ENCODE results near the gene RELA. TPM values are rescaled to one million over a fixed set of nuclear protein-coding genes. Genes with fewer than 3 reads are reported as not detected.
"Not testable (repeated sequence)": the region's sequence is repeated elsewhere in the genome, so short reads cannot be mapped to it uniquely, and the experiment has no call there.

Gene RELA
- 29.7 and 38.0 TPM in 2 replicates for total RNA-seq (2014; rRNA removed; shearing (Covaris generic))

DNA sequence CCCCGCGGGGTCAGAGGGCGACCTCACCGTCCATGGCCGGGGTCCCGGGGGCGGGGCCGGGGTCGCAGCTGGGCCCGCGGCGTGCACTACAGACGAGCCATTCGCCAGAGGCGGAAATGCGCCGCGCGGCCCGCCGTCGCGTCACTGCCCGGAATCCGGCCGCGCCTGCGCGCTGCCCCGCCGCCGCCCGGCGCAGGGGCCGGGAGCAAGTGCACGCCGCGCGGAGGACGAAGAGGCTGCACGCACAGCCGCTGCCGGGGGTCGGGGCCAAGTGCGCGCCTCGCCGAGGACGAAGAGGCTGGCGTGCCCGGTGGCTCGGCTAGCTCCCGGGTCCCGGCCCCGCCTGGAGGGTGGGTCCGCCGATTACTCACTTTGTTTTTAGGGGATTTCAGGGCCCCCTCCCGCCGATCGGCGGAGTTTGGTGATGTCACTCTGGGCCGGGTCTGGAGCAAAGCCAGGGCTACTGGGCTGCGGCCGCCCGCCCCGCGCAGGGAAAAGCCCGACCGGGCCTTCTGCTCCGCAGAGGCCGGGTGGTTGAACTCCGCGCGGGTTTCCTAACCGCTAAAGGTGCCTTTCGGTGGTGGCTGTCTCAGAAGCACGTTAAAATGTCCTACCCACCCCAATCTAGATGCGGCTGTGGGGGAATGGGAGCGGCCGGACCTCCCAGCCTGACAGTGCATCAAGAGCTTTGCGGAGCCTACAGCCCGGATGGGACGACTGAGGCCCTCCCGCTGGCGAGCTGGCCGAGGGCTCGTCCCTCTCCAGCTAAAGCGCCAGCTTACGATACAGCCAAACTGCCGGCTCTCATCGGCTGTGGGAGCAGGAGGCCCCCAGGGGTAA is at the start of gene RELA:
Gene RELA (minus strand): TSS at position 118 of the 840 bp plus-strand sequence. CDS start 84 bp downstream, at position 34.
- DNase-seq (ENCODE audit: low spot score), result peak; percentile 89
- in situ Hi-C loops (cut with HindIII; ENCODE audit: low sequenced_read_pairs), result no loop called here

DNA sequence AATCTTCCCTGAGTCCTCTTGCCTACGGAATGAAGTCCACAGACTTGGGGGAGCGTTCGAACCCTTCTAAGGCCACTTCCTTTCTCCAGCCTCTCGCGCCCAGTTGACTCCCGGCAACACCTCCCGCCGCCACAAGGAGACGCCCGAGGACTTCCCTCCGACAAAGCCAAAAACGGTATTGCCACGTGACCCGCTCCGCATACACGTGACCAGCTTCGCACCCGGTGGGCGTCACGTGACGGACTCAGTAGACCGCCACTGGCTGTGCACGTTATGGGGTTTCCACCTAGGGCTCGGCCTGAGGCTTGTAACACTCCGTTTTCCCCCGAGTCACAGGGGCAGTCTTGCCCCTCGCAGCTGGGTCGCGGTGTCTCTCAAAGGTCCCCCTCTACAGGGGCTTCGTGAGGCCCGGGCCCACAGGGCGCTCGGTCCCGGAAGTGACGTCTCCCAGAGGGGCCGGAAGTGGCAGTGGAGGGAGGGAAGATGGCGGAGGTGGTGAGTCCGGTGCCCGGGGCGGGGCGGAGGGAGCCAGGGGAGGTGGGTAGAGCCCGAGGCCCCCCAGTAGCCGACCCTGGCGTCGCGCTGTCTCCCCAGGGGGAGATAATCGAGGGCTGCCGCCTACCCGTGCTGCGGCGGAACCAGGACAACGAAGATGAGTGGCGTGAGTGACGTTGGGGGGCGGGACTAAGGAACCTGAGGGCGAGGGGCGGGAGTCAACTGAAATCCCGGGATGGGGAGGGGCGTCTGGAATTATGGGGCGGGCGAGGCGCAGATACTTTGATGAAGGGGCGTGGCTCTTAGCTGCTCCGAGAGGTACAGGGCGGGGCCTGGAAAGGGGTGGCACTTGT is 49.3 kb upstream of the RELA start, which contains the start of gene KAT5:
Gene KAT5 (plus strand): TSS at position 468 of the 848 bp plus-strand sequence. CDS start 16 bp downstream, at position 484.
- peak; percentile 97 for DNase-seq (ENCODE audit: low spot score)
- in situ Hi-C loops (cut with HindIII; ENCODE audit: low sequenced_read_pairs), result no loop called here

GRCh38 chr11:65710421-65710820 is 47.7 kb upstream of the RELA start:
- in situ Hi-C loops (cut with HindIII; ENCODE audit: low sequenced_read_pairs), result no loop called here
- DNase-seq (ENCODE audit: low spot score), result no peak

DNA sequence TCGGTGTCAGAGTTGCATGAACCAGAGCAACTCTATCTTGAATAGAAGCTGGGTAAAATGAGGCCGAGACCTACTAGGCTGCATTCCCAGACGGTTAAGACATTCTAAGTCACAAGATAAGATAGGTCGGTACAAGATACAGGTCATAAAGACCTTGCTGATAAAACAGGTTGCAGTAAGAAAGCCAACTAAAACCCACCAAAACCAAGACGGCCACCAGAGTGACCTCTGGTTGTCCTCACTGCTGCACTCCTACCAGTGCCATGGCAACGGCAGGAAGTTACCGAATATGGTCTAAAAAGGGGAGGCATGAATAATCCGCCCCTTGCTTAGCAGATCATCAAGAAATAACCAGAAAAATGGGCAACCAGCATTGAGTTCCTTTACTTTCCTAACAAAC is 46.9 kb upstream of the RELA start:
- DNase-seq (ENCODE audit: low spot score), result no peak
- in situ Hi-C loops (cut with HindIII; ENCODE audit: low sequenced_read_pairs), result no loop called here

- DNase-seq (ENCODE audit: low spot score), result no peak
- in situ Hi-C loops (cut with HindIII; ENCODE audit: low sequenced_read_pairs), result no loop called here
Measured at GRCh38 chr11:65708451-65708850, 45.7 kb upstream of the RELA start.

GRCh38 chr11:65707002-65707401 is 44.3 kb upstream of the RELA start:
- DNase-seq (ENCODE audit: low spot score); in situ Hi-C loops (cut with HindIII; ENCODE audit: low sequenced_read_pairs): not testable (repeated sequence)

GRCh38 chr11:65706303-65706763 is 43.6 kb upstream of the RELA start:
- in situ Hi-C loops (cut with HindIII; ENCODE audit: low sequenced_read_pairs), result not testable (repeated sequence)
- peak; percentile 80 for DNase-seq (ENCODE audit: low spot score)

DNA sequence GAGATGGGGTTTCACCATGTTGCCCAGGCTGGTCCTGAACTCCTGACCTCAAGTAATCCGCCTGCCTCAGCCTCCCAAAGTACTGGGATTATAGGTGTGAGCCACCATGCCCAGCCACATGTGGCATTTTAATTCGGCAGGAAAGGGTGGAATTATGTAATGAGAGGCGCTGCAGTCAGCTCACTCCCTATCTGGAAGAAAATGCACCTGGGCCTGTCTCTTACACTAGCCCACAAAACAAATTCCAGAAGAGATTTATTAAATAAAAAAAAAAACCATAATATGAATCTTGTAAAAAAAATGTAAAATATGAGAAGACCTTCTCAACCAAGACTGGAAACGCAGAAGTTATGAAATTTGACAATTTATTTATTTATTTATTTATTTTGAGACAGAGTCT is 41.1 kb upstream of the RELA start:
- in situ Hi-C loops (cut with HindIII; ENCODE audit: low sequenced_read_pairs), result no loop called here
- DNase-seq (ENCODE audit: low spot score), result no peak

- in situ Hi-C loops (cut with HindIII; ENCODE audit: low sequenced_read_pairs), result no loop called here
- no peak for DNase-seq (ENCODE audit: low spot score)
Measured at GRCh38 chr11:65701686-65702085, 39.0 kb upstream of the RELA start.

DNA sequence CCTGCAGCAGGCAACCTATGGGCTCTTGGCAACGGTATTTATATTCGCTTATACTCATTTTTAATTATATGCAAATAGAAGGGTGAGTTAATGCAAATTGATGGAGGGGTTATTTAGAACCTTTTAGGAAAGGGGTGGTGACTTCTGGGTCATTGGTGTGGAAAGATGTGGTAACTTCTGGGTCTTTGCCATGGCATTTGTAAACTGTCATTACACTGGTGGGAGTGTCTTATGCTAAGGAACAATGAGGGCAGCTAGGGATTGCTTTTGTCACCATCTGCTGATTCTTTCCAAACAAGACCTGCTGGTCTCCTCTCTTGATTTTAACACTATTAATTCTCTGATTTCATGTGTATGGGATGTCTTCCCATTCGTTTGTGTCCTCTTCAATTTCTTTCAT is 37.7 kb upstream of the RELA start:
- in situ Hi-C loops (cut with HindIII; ENCODE audit: low sequenced_read_pairs), result no loop called here
- peak; percentile 37 for DNase-seq (ENCODE audit: low spot score)

GRCh38 chr11:65699306-65699705 is 36.6 kb upstream of the RELA start:
- peak; percentile 80 for DNase-seq (ENCODE audit: low spot score)
- in situ Hi-C loops (cut with HindIII; ENCODE audit: low sequenced_read_pairs), result no loop called here

GRCh38 chr11:65698205-65698604 is 35.5 kb upstream of the RELA start:
- in situ Hi-C loops (cut with HindIII; ENCODE audit: low sequenced_read_pairs), result no loop called here
- no peak for DNase-seq (ENCODE audit: low spot score)

DNA sequence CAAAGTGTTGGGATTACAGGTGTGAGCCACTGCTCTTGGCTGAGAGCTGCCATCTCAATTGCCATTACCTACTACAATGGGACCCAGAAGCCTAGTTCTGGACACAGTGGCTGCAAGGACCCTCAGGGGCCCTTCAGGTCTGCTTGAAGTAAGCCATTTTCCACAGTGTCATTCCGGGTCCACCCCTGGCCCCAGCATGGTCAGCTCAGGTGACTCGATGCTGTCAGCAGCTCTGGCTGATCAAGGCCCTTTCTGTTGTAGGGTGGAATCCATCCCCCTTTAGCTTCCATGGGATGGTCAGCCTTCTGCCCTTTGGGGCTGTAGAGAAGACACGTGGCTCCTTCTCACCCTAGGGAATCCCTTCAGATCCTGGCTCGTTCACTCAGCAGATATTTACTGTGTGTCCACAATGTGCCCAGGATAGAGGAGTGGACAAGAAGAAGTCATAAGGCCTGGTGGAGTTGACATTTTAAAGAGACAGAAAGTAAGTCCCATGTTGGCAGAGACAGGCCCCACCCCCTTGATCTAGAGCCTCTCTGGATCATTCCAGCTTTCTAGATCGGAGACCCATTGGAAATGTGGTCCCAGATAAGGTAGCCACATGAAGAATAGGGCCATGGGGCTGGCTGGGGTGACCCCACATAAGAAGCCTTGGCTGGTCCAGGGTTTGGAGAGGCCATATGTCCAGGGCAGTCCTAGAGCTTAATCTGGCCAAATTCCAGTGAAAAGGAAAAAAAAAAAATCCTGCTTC is 34.3 kb upstream of the RELA start:
- in situ Hi-C loops (cut with HindIII; ENCODE audit: low sequenced_read_pairs), result no loop called here
- no peak for DNase-seq (ENCODE audit: low spot score)

DNA sequence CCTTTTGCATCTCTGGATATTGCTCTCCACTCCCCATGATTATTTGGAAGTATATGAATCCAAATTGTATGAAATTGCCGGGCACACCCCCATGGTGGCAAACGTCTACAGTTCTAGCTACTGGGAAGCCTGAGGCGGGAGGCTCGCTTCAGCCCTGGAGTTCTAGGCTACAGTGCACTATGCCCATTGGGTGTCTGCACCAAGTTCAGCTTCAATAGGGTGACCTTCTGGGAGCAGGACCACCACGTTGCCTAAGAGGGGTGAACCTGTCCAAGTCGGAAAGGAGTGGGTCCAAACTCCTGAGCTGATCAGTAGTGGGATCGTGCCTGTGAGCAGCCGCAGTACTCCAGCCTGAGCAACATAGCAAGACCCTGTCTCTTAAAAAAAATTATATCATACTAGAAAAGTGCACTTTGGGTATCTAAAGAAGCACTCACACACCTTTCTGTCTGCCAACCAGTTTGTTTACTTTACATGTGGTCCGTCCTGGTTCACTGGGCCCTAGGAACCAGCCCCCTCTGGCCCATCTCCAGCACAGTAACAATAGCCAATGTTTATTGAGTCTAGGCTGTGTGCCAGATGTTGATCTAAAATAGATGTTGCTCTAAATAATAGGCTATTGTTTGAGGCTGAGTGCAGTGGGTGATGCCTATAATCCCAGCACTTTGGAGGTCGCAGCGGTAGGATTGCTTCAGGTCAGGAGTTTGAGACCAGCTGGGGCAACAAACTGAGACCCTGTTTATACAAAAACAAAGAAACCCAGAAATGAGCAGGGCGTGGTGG is 32.9 kb upstream of the RELA start:
- in situ Hi-C loops (cut with HindIII; ENCODE audit: low sequenced_read_pairs), result no loop called here
- DNase-seq (ENCODE audit: low spot score), result no peak

DNA sequence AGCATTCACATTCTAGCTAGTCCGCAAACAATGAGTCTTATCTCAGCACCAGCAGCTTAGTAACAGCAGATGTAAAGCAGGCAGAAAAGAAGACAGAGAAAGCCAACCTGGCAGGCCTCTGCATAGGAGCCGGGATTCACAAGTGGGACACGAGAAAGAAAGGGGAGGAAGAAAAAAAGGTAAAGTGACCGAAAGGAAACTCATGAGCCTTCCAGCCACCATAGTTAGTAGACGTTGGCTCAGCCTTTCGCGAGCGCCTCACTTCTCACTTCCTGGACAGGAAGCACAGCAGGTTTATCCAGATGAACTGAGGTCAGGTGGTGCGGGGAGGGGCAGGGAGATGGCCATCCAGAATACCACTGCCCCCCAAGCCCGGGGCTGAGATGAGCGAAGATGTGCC is 29.7 kb upstream of the RELA start:
- in situ Hi-C loops (cut with HindIII; ENCODE audit: low sequenced_read_pairs), result no loop called here
- no peak for DNase-seq (ENCODE audit: low spot score)

- in situ Hi-C loops (cut with HindIII; ENCODE audit: low sequenced_read_pairs); DNase-seq (ENCODE audit: low spot score): not testable (repeated sequence)
Measured at GRCh38 chr11:65691847-65692246, 29.1 kb upstream of the RELA start.

DNA sequence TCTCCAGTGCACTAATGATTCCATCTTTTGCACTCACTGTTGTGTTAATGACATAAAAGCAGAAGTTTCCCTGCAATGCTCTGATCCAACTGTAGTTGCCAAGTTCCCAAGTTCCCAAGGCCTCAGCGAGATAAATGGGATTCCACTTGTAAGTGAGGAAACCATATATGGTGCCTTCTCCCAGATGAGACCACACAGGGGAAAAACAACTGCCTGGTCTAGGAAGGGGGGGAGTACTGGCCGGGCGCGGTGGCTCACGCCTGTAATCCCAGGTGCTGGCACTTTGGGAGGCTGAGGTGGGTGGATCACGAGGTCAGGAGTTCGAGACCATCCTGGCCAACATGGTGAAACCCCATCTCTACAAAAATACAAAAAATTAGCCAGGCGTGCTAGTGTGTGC is 23.3 kb upstream of the RELA start:
- in situ Hi-C loops (cut with HindIII; ENCODE audit: low sequenced_read_pairs), result no loop called here

GRCh38 chr11:65683480-65683879 is 20.8 kb upstream of the RELA start:
- in situ Hi-C loops (cut with HindIII; ENCODE audit: low sequenced_read_pairs); DNase-seq (ENCODE audit: low spot score): not testable (repeated sequence)

More for the DNA sequence above, 23.3 kb upstream of the RELA start:
- DNase-seq (ENCODE audit: low spot score), result no peak
